Fibroblast of villous mesenchyme (primary cell): Measurements from ENCODE around the gene MTERF4. TPM values are rescaled to one million over a fixed set of nuclear protein-coding genes. Genes with fewer than 3 reads are reported as not detected.
A peak's percentile ranks its signal among the peaks of the same experiment; 100 is the strongest.

Source experiments
- DNase-seq: peaks from one replicate; pipeline ENCODE4 v3.0.0-alpha.2; 2010; ENCODE audit warnings: low read depth
- H3K4me3 ChIP-seq: 2 replicates; pipeline ENCODE4 v1.5.1; 2011; ENCODE audit warnings: low read depth, mild to moderate bottlenecking, low read length
- total RNA-seq: library from RNA; depleted of rRNA; stranded (reverse); fragments of >200 nt; gene quantifications from 2 replicates; pipeline ENCODE4 v1.2.3, GENCODE V29; 2012
- TF ChIP-seq, protein P1 (sequence below): IDR thresholded peaks from 2 replicates; pipeline ENCODE4 v1.5.1; 2012; ENCODE audit warnings: low read depth, mild to moderate bottlenecking, low read length; ENCODE audit not compliant: insufficient read depth

MTERF4 gene
- total RNA-seq, 1 donor, result 27.2 TPM

GRCh38 chr2:241061275-241061674, 40.8 kb downstream of the MTERF4 start:
- H3K4me3 ChIP-seq, result no peak overlapping the region
- DNase-seq, result peak; percentile 76
- TF ChIP-seq, protein P1, sequence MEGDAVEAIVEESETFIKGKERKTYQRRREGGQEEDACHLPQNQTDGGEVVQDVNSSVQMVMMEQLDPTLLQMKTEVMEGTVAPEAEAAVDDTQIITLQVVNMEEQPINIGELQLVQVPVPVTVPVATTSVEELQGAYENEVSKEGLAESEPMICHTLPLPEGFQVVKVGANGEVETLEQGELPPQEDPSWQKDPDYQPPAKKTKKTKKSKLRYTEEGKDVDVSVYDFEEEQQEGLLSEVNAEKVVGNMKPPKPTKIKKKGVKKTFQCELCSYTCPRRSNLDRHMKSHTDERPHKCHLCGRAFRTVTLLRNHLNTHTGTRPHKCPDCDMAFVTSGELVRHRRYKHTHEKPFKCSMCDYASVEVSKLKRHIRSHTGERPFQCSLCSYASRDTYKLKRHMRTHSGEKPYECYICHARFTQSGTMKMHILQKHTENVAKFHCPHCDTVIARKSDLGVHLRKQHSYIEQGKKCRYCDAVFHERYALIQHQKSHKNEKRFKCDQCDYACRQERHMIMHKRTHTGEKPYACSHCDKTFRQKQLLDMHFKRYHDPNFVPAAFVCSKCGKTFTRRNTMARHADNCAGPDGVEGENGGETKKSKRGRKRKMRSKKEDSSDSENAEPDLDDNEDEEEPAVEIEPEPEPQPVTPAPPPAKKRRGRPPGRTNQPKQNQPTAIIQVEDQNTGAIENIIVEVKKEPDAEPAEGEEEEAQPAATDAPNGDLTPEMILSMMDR, result no peak

- TF ChIP-seq, protein P1, result no peak
- H3K4me3 ChIP-seq, result no peak overlapping the region
- no peak for DNase-seq
Observed at GRCh38 chr2:241053576-241054251, 48.4 kb downstream of the MTERF4 start.

DNA sequence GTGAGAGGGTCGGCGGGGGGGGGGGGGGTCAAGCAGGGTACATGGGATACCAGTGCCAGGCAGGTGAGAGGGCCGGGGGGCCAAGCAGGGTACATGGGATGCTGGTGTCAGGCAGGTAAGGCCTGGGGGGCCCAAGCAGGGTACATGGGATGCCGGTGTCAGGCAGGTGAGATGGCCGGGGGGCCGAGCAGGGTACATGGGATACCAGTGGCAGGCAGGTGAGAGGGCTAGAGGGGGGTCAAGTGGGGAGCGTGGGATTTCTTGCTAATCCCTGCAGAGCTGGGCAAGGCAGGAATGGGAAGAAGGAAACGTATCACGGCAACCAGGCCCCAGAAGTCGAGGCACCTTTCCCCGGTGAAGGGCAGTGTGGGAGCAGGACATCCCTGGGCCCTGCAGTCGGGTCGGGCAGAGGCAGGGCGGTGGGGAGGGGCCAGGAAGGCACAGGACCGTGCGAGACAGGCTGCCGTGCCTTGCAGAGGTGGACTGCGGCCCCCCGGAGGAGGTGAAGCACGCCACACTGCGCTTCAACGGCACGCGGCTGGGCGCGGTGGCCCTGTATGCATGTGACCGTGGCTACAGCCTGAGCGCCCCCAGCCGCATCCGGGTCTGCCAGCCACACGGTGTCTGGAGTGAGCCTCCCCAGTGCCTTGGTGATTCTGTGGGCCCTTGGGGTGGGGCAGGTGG, 49.3 kb downstream of the MTERF4 start:
- no peak for DNase-seq
- no peak overlapping the region for H3K4me3 ChIP-seq
- TF ChIP-seq, protein P1, result no peak

DNA sequence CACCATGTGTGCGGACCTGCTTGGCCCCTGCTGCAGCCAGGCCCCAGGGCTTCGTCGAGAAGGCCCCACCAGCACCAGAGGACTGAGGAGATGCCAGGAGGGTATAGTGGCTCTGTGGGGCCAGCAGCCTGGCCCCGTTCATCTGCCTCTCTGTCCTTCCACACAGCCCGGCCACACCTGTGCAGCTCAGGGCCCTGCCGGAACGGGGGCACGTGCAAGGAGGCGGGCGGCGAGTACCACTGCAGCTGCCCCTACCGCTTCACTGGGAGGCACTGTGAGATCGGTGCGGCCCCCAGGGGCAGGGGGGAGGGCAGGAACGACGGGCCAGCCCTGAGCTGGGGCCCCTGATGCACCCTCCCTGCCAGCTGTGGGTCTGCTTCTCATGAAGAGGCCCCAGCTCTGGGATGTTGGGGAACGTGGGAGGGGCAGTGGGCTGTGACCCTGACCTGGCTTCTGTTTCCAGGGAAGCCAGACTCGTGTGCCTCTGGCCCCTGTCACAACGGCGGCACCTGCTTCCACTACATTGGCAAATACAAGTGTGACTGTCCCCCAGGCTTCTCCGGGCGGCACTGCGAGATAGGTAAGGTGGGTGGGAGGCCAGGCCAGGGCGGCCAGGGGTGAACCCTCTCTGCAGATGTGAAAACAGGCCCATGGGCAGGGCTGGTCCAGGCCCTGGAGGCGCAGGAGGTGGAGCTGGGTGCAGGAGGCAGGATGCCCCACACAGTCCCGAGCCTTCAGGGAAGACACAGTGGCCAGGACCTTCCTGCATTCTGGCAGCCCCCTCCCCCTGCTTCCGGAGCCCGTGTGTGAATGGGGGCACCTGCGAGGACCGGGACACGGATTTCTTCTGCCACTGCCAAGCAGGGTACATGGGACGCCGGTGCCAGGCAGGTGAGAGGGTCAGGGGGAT, 50.3 kb downstream of the MTERF4 start:
- DNase-seq, result no peak
- H3K4me3 ChIP-seq, result no peak overlapping the region
- TF ChIP-seq, protein P1, result no peak

DNA sequence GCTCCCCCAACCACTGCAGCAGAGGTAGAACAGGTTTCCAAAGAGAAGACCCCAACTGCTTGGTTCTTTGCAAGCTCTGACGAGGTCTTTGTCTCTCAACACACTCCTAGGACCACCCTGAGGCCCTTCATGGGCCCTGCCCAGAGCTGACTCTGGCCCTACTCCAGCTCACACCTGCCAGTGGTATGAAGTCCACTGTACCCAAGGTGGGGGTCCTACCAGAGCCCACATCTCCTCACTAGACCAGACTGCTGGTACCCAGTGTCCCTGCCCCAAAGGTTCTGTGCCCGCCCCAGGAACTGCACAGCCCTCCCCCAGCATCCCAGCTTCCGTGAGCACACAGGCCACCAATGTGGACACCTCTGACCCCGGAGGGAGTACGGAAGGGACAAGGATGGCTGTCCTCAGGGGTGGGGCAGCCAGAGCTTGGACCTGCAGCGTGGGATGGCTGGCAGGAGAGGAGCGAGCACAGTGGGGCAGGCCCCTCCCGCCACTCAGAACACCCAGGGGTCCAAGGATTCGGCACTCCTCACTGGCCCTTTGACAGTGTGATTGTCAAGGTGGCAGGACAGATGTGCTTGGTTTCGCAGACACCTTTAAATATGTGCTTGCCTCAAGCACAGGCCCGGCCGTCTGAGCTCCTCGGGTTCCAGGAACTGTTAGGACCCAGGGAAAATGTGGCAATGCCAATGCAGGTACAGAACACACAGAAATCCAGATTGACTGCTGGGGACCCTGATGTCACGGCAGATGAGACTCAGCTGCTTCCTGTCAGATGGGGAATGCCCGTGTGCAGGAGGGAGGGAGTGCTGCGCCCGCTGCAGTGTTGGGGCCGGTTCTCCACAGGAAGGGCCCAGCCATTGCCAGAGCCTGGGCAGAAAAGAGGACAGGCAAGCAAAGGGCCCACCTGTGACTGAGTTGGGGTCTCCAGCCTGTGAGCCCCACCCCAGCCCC, 51.2 kb downstream of the MTERF4 start:
- no peak for DNase-seq
- TF ChIP-seq, protein P1, result no peak
- H3K4me3 ChIP-seq, result no peak overlapping the region
